Pericardium fibroblast (primary cell): ENCODE measurements around the gene CBX6. TPM values are rescaled to one million over a fixed set of nuclear protein-coding genes. Genes with fewer than 3 reads are reported as not detected.

Source experiments
- total RNA-seq: library from RNA; depleted of rRNA; stranded (reverse); fragments of >200 nt; gene quantifications from 2 replicates; pipeline ENCODE4 v1.2.3, GENCODE V29; 2015

Gene CBX6
- total RNA-seq, result 57.4 and 62.0 TPM in 2 replicates

DNA sequence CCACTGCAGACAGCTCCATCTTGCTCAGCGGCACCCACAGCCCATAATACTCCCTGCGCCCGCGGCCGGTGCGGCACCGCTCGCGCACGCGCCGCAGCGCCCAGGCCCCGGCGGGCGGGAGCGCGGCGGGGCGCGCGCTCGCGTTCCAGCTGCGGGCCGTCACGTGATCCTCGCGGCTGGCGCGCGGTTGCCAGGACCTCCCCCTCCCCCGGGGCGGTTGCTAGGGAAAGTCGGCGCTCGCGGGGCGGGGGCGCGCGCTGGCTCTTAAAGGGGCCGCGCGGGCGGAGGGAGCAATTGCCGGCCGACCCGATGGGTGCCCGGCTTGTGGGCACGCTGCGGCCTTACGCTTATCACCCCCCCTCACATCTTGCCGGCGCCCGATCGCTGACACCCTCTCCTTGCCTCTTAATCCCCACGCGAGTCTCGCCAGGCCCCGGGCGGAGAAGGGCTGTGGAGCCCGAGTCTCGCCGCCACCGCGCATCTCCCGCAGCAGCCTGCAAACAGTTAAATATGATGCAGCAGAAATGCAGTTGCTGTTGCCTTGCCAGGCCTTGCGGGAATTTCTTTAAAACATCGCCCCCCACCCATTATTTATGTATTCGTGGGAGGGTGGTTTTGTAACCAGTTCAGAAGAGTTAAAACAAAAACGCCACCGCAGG, at the start of gene CBX6:
Gene CBX6 (minus strand): TSS at position 45 of the 659 bp plus-strand sequence. CDS start 26 bp downstream, at position 19.

GRCh38 chr22:38843657-38844314, 28.2 kb downstream of the CBX6 start, which contains the start of gene NPTXR:
Gene NPTXR (minus strand): TSS chr22:38844028.

Other genes starting within 250 kb of the CBX6 start
- 0.09 and 1.8 TPM in 2 replicates for gene FAM227A, start 215.8 kb downstream of the CBX6 start, total RNA-seq
- 11.2 and 30.1 TPM in 2 replicates for gene CBY1, start 215.6 kb downstream of the CBX6 start, total RNA-seq
- 49.0 and 56.1 TPM in 2 replicates for gene TOMM22, start 190.3 kb downstream of the CBX6 start, total RNA-seq
- 66.0 and 66.5 TPM in 2 replicates for gene JOSD1, start 171.3 kb downstream of the CBX6 start, total RNA-seq
- gene GTPBP1, start 166.3 kb downstream of the CBX6 start, total RNA-seq, result 17.0 and 26.6 TPM in 2 replicates
- 90.9 and 94.3 TPM in 2 replicates for gene SUN2, start 116.2 kb downstream of the CBX6 start, total RNA-seq
- gene DNAL4, start 78.1 kb downstream of the CBX6 start, total RNA-seq, result 15.5 and 15.6 TPM in 2 replicates
- gene NPTXR, start 28.2 kb downstream of the CBX6 start, total RNA-seq, result 5.4 and 8.5 TPM in 2 replicates
- gene APOBEC3A, start 85.4 kb upstream of the CBX6 start, total RNA-seq, result not detected in 2 replicates
- 0.23 and 0.34 TPM in 2 replicates for gene APOBEC3B, start 110.1 kb upstream of the CBX6 start, total RNA-seq
- gene APOBEC3C, start 142.0 kb upstream of the CBX6 start, total RNA-seq, result 15.9 and 30.5 TPM in 2 replicates
- 0.58 and 6.6 TPM in 2 replicates for gene APOBEC3D, start 148.9 kb upstream of the CBX6 start, total RNA-seq
- 1.5 and 8.9 TPM in 2 replicates for gene APOBEC3F, start 168.6 kb upstream of the CBX6 start, total RNA-seq
- gene APOBEC3G, start 205.1 kb upstream of the CBX6 start, total RNA-seq, result 5.4 and 9.2 TPM in 2 replicates
- gene APOBEC3H, start 225.0 kb upstream of the CBX6 start, total RNA-seq, result not detected in 2 replicates